ENCODE results near the gene ZC3H12C.

ZC3H12C gene

GRCh38 chr11:110217936-110218335 lies 124.7 kb downstream of the ZC3H12C start:
- DNase-seq (ENCODE audit: low read depth, low spot score): no peak

GRCh38 chr11:110219006-110219785 lies 126.0 kb downstream of the ZC3H12C start:
- no peak for DNase-seq (ENCODE audit: low read depth, low spot score)
